IMR-90 (cell line): ENCODE results near the gene MYO1D. TPM values are rescaled to one million over a fixed set of nuclear protein-coding genes. Genes with fewer than 3 reads are reported as not detected.

Source experiments
- ATAC-seq: fragments of 200-7000 bp; cut with Tn5 transposase; 2 replicates; pipeline ENCODE4 v1.9.1; 2020; ENCODE audit warnings: low read depth, mild to moderate bottlenecking, moderate library complexity
- BruUV-seq: library from RNA; stranded (reverse); fragments of 400-500 nt; replicated peaks from 2 replicates; lab custom pipeline; 2021; lab: Mats Ljungman, UMichigan
- CTCF ChIA-PET: fragments of 300-600 bp; formaldehyde crosslinking; extraction: SDS; loops from one replicate; lab custom pipeline; 2021; ENCODE audit warnings: antibody characterized with exemption; lab: Yijun Ruan, JAX
- POLR2A ChIA-PET: fragments of 300-600 bp; sonication (Branson Sonifier 250); formaldehyde crosslinking; loops from one replicate; lab custom pipeline; 2022; ENCODE audit warnings: antibody characterized with exemption; ENCODE audit not compliant: unreplicated experiment; lab: Charles Lee
- DNase-seq: peaks from one replicate; pipeline ENCODE4 v3.0.0; 2013
- H2AFZ ChIP-seq: replicated peaks from 2 replicates; pipeline ENCODE3; 2013; ENCODE audit warnings: low read length, mild to moderate bottlenecking; ENCODE audit not compliant: poor library complexity
- H2AK5ac ChIP-seq: 2 replicates; pipeline ENCODE4 v1.6.1; 2013; ENCODE audit warnings: low read depth, low read length, inconsistent platforms
- H2AK9ac ChIP-seq: replicated peaks from 2 replicates; pipeline ENCODE3; 2013; ENCODE audit warnings: mild to moderate bottlenecking, low read depth, low read length, moderate library complexity; ENCODE audit not compliant: poor library complexity
- H2BK120ac ChIP-seq: 2 replicates; pipeline ENCODE4 v1.6.1; 2013; ENCODE audit warnings: low read depth, low read length, inconsistent platforms
- H2BK15ac ChIP-seq: 3 replicates; pipeline ENCODE4 v1.6.1; 2013; ENCODE audit warnings: low read depth, low read length, inconsistent platforms
- H2BK20ac ChIP-seq: 2 replicates; pipeline ENCODE4 v1.6.1; 2013; ENCODE audit warnings: low read depth, mild to moderate bottlenecking, inconsistent platforms, low read length, moderate library complexity
- H2BK5ac ChIP-seq: 2 replicates; pipeline ENCODE4 v1.6.1; 2013; ENCODE audit warnings: mild to moderate bottlenecking, low read depth, low read length, inconsistent platforms; ENCODE audit not compliant: poor library complexity, severe bottlenecking
- H3K14ac ChIP-seq: replicated peaks from 2 replicates; pipeline ENCODE4 v1.6.1; 2013; ENCODE audit warnings: low read depth, low read length, inconsistent platforms
- H3K18ac ChIP-seq: 2 replicates; pipeline ENCODE4 v1.6.1; 2013; ENCODE audit warnings: low read depth, low read length, control low read depth
- H3K23ac ChIP-seq: 2 replicates; pipeline ENCODE4 v1.6.1; 2013; ENCODE audit warnings: low read depth, low read length, inconsistent platforms
- H3K27ac ChIP-seq: 2 replicates; pipeline ENCODE4 v1.5.1; 2013; ENCODE audit warnings: mild to moderate bottlenecking, control low read depth, low read length; ENCODE audit not compliant: insufficient read depth
- H3K27me3 ChIP-seq: 2 replicates; pipeline ENCODE4 v1.6.1; 2013; ENCODE audit warnings: low read length; ENCODE audit not compliant: control insufficient read depth, insufficient read depth
- H3K36me3 ChIP-seq: 2 replicates; pipeline ENCODE4 v1.6.1; 2013; ENCODE audit warnings: low read length, mixed read lengths; ENCODE audit not compliant: control insufficient read depth, insufficient read depth
- H3K4ac ChIP-seq: 2 replicates; pipeline ENCODE4 v1.6.1; 2013; ENCODE audit warnings: low read depth, low read length, inconsistent platforms
- H3K4me1 ChIP-seq: 2 replicates; pipeline ENCODE4 v1.6.1; 2013; ENCODE audit warnings: low read length, mixed read lengths; ENCODE audit not compliant: control insufficient read depth, insufficient read depth
- H3K4me2 ChIP-seq: 2 replicates; pipeline ENCODE4 v1.6.1; 2013; ENCODE audit warnings: low read depth, mild to moderate bottlenecking, control low read depth, low read length, moderate library complexity
- H3K4me3 ChIP-seq: 2 replicates; pipeline ENCODE4 v1.5.1; 2013; ENCODE audit warnings: low read depth, mild to moderate bottlenecking, control low read depth, low read length, moderate library complexity; ENCODE audit not compliant: insufficient read depth
- H3K56ac ChIP-seq: 2 replicates; pipeline ENCODE4 v1.6.1; 2013; ENCODE audit warnings: low read length, inconsistent platforms; ENCODE audit not compliant: insufficient read depth; ENCODE audit errors: extremely low read depth
- H3K79me1 ChIP-seq, 2 experiments: 2 replicates each; pipeline ENCODE4 v1.6.1; 2013; ENCODE audit warnings: low read length in 2 of 2, inconsistent platforms in 1 of 2, low read depth in 1 of 2
- H3K9ac ChIP-seq: 2 replicates; pipeline ENCODE4 v1.6.1; 2013; ENCODE audit warnings: low read depth, low read length, control low read depth
- H3K9me1 ChIP-seq: 2 replicates; pipeline ENCODE4 v1.6.1; 2013; ENCODE audit warnings: low read length, inconsistent platforms; ENCODE audit not compliant: insufficient read depth
- H3K9me3 ChIP-seq: 2 replicates; pipeline ENCODE4 v1.6.1; 2013; ENCODE audit warnings: low read length; ENCODE audit not compliant: control insufficient read depth, insufficient read depth
- H4K20me1 ChIP-seq: 2 replicates; pipeline ENCODE4 v1.6.1; 2013; ENCODE audit warnings: low read length, inconsistent platforms; ENCODE audit not compliant: insufficient read depth
- H4K5ac ChIP-seq: 2 replicates; pipeline ENCODE4 v1.6.1; 2013; ENCODE audit warnings: mild to moderate bottlenecking, low read depth, low read length, control low read depth
- H4K8ac ChIP-seq, 2 experiments: 2 replicates each; pipeline ENCODE4 v1.6.1; 2013; ENCODE audit warnings: low read depth in 2 of 2, low read length in 2 of 2, control low read depth in 1 of 2, inconsistent platforms in 1 of 2
- H4K91ac ChIP-seq: 2 replicates; pipeline ENCODE4 v1.6.1; 2013; ENCODE audit warnings: low read depth, low read length, inconsistent platforms; ENCODE audit not compliant: insufficient read depth
- BHLHE40 ChIP-seq: fragments of 150-350 bp; IDR thresholded peaks from 2 replicates; pipeline ENCODE4 v1.6.1; 2016; ENCODE audit warnings: mild to moderate bottlenecking, low read depth, low read length
- CEBPB ChIP-seq: IDR thresholded peaks from 2 replicates; pipeline ENCODE4 v1.6.1; 2012; ENCODE audit warnings: low read depth, low read length, improper control_type of control experiment
- CHD1 ChIP-seq: IDR thresholded peaks from 2 replicates; pipeline ENCODE4 v1.6.1; 2012; ENCODE audit warnings: low read depth, low read length, improper control_type of control experiment
- FOS ChIP-seq: fragments of 150-350 bp; IDR thresholded peaks from 2 replicates; pipeline ENCODE4 v1.6.1; 2016; ENCODE audit warnings: low read depth, low read length
- MAFK ChIP-seq: IDR thresholded peaks from 2 replicates; pipeline ENCODE4 v1.6.1; 2012; ENCODE audit warnings: low read depth, low read length, improper control_type of control experiment
- MAZ ChIP-seq: IDR thresholded peaks from 2 replicates; pipeline ENCODE4 v1.6.1; 2012; ENCODE audit warnings: low read depth, mild to moderate bottlenecking, low read length, improper control_type of control experiment, moderate library complexity, borderline replicate concordance
- MXI1 ChIP-seq: IDR thresholded peaks from 2 replicates; pipeline ENCODE4 v1.6.1; 2012; ENCODE audit warnings: low read depth, mild to moderate bottlenecking, low read length, moderate library complexity, borderline replicate concordance
- NFE2L2 ChIP-seq: fragments of 150-350 bp; IDR thresholded peaks from 2 replicates; pipeline ENCODE4 v1.6.1; 2016; ENCODE audit warnings: low read depth, mild to moderate bottlenecking, low read length
- POLR2A ChIP-seq: IDR thresholded peaks from 2 replicates; pipeline ENCODE4 v1.6.1; 2012; ENCODE audit warnings: mild to moderate bottlenecking, low read depth, low read length
- RAD21 ChIP-seq: IDR thresholded peaks from 2 replicates; pipeline ENCODE4 v1.6.1; 2012; ENCODE audit warnings: low read length, improper control_type of control experiment
- RCOR1 ChIP-seq: IDR thresholded peaks from 2 replicates; pipeline ENCODE4 v1.6.1; 2012; ENCODE audit warnings: mild to moderate bottlenecking, low read length, improper control_type of control experiment; ENCODE audit not compliant: insufficient replicate concordance
- RFX5 ChIP-seq: IDR thresholded peaks from 2 replicates; pipeline ENCODE4 v1.8.0; 2012; ENCODE audit warnings: low read depth, mild to moderate bottlenecking, low read length, moderate library complexity
- SMC3 ChIP-seq: fragments of 150-350 bp; IDR thresholded peaks from 2 replicates; pipeline ENCODE4 v1.6.1; 2016; ENCODE audit warnings: low read depth, mild to moderate bottlenecking, antibody characterized with exemption, low read length, moderate library complexity
- WGBS, 2 experiments: methylation state at CpG; one replicate each; pipeline versions ENCODE4 v1.1.5 to v1.1.7; 2013; ENCODE audit warnings: missing lambda C conversion rate in 2 of 2; ENCODE audit not compliant: insufficient read length in 1 of 2; ENCODE audit errors: extremely low coverage in 2 of 2; 5-methylcytosine and 5-hydroxymethylcytosine counted together
- dilution Hi-C: fragments of 300-500 bp; cut with HindIII; formaldehyde crosslinking; loops from one replicate; pipeline ENCODE4 v1.14.3; 2018; ENCODE audit warnings: low sequenced_read_pairs; ENCODE audit not compliant: unreplicated experiment
- in situ Hi-C: fragments of 300-500 bp; cut with MboI; formaldehyde crosslinking; loops from 3 replicates; pipeline ENCODE4 v1.14.3; 2019; ENCODE audit warnings: low sequenced_read_pairs, inconsistent platforms, mixed read lengths
- intact Hi-C: fragments of 100-400 bp; cut with micrococcal nuclease; formaldehyde crosslinking; loops from 2 replicates; pipeline ENCODE4 v1.10.0; 2022
- polyA plus RNA-seq, 3 experiments: library from polyadenylated mRNA; depleted of rRNA; stranded (reverse); fragments of >200 nt; gene quantifications; 2 replicates each; pipeline ENCODE4 v1.2.3, GENCODE V29; 2012; ENCODE audit warnings: low replicate concordance in 1 of 3
- total RNA-seq: library from RNA; depleted of rRNA; stranded (reverse); fragments of >200 nt; gene quantifications from 2 replicates; pipeline ENCODE4 v1.2.3, GENCODE V29; 2012
- TF ChIP-seq, protein P1 (sequence below): fragments of 150-350 bp; IDR thresholded peaks from 2 replicates; pipeline ENCODE4 v1.6.1; 2016; ENCODE audit warnings: low read depth, mild to moderate bottlenecking, low read length, moderate library complexity, borderline replicate concordance
- TF ChIP-seq, protein P2 (sequence below): fragments of 150-350 bp; IDR thresholded peaks from 2 replicates; pipeline ENCODE4 v1.6.1; 2017; ENCODE audit warnings: mild to moderate bottlenecking, antibody characterized with exemption, low read length, low read depth
- TF ChIP-seq, protein P3 (sequence below): conservative IDR thresholded peaks from 2 replicates; pipeline ENCODE4 v1.5.1; 2012; ENCODE audit warnings: mild to moderate bottlenecking, low read depth, low read length, improper control_type of control experiment

Gene MYO1D
- total and polyA plus RNA-seq, 2 of the 4 experiments (the other 2 are of a cell fraction) = 0.63 to 0.90 TPM

DNA sequence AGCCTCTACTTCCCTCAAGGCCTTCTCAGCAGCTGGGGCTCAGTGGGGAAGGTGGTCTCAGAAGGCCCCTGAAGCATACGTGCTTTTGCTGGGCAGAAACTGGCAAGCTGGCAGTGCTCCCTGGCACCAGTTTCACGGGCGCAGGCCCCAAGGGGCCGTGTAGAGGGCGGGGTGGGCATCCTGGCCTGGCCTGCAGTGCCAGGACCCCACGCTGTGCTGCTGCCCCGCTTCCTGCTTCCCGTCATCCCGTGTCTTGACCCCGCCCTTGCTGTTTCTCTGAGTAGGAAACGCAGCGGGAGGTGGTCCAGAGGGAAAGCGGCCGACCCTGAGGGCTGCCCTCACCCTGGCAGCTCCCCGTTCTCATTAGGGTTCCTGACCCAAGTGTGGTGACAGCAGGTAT, 383.4 kb downstream of the MYO1D start:
- H3K9me1 ChIP-seq = peaks cover 10% of the 10 kb centered on the region
- no peak overlapping the region for H3K9ac ChIP-seq
- no peak overlapping the region for H2AFZ ChIP-seq
- H3K4me2 ChIP-seq = no peak overlapping the region
- WGBS, 2 experiments = 81% methylated on average over 8 of the region's 15 CpGs; no CpG with 5 or more reads in 1 of the 2 experiments
- H3K56ac ChIP-seq = no peak overlapping the region
- H3K14ac ChIP-seq = no peak overlapping the region
- CTCF ChIA-PET = no interaction called here
- H4K8ac ChIP-seq = no peak overlapping the region
- no peak overlapping the region for H3K23ac ChIP-seq
- no peak overlapping the region for H2BK20ac ChIP-seq
- H4K91ac ChIP-seq = no peak overlapping the region
- DNase-seq (no peak), ATAC-seq (no peak)
- no peaks in the 10 kb centered on the region for H3K27me3 ChIP-seq
- no peak overlapping the region for H3K27ac ChIP-seq
- no peak overlapping the region for H2BK5ac ChIP-seq
- no peaks in the 10 kb centered on the region for H3K9me3 ChIP-seq
- POLR2A ChIA-PET = no interaction called here
- no peak overlapping the region for H3K4me3 ChIP-seq
- no TSS peak for BruUV-seq
- H2BK15ac ChIP-seq = no peak overlapping the region
- dilution Hi-C loops = no loop called here
- H2AK5ac ChIP-seq = no peak overlapping the region
- intact Hi-C loops = no loop called here
- no peaks in the 10 kb centered on the region; a peak in 1 of 4 replicates for H3K79me1 ChIP-seq
- H4K20me1 ChIP-seq = peaks cover 4% of the 10 kb centered on the region; the same call in 1 of the 2 replicates
- H2BK120ac ChIP-seq = no peak overlapping the region
- H3K36me3 ChIP-seq = peaks cover 2% of the 10 kb centered on the region; the same call in 1 of the 2 replicates
- in situ Hi-C loops = loop anchor here (25.0 kb wide), 1 partner anchor 269 kb away; no protein-coding TSS in a partner anchor
- no peak overlapping the region for H4K5ac ChIP-seq
- no peak overlapping the region for H3K4ac ChIP-seq
- H3K18ac ChIP-seq = no peak overlapping the region
- H3K4me1 ChIP-seq = peaks cover 6% of the 10 kb centered on the region
- H2AK9ac ChIP-seq = peak overlapping the region; percentile 56
- no peak for TF ChIP-seq BHLHE40
- no peak for TF ChIP-seq CHD1
- no peak for TF ChIP-seq MXI1
- TF ChIP-seq RFX5 = no peak
- TF ChIP-seq MAFK = no peak
- TF ChIP-seq CEBPB = no peak
- no peak for TF ChIP-seq FOS
- no peak for TF ChIP-seq POLR2A
- TF ChIP-seq, protein P1, sequence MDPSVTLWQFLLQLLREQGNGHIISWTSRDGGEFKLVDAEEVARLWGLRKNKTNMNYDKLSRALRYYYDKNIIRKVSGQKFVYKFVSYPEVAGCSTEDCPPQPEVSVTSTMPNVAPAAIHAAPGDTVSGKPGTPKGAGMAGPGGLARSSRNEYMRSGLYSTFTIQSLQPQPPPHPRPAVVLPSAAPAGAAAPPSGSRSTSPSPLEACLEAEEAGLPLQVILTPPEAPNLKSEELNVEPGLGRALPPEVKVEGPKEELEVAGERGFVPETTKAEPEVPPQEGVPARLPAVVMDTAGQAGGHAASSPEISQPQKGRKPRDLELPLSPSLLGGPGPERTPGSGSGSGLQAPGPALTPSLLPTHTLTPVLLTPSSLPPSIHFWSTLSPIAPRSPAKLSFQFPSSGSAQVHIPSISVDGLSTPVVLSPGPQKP = no peak
- no peak for TF ChIP-seq MAZ
- TF ChIP-seq NFE2L2 = no peak
- TF ChIP-seq, protein P2, sequence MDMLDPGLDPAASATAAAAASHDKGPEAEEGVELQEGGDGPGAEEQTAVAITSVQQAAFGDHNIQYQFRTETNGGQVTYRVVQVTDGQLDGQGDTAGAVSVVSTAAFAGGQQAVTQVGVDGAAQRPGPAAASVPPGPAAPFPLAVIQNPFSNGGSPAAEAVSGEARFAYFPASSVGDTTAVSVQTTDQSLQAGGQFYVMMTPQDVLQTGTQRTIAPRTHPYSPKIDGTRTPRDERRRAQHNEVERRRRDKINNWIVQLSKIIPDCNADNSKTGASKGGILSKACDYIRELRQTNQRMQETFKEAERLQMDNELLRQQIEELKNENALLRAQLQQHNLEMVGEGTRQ = no peak
- TF ChIP-seq RAD21 = no peak
- no peak for TF ChIP-seq RCOR1
- TF ChIP-seq, protein P3, sequence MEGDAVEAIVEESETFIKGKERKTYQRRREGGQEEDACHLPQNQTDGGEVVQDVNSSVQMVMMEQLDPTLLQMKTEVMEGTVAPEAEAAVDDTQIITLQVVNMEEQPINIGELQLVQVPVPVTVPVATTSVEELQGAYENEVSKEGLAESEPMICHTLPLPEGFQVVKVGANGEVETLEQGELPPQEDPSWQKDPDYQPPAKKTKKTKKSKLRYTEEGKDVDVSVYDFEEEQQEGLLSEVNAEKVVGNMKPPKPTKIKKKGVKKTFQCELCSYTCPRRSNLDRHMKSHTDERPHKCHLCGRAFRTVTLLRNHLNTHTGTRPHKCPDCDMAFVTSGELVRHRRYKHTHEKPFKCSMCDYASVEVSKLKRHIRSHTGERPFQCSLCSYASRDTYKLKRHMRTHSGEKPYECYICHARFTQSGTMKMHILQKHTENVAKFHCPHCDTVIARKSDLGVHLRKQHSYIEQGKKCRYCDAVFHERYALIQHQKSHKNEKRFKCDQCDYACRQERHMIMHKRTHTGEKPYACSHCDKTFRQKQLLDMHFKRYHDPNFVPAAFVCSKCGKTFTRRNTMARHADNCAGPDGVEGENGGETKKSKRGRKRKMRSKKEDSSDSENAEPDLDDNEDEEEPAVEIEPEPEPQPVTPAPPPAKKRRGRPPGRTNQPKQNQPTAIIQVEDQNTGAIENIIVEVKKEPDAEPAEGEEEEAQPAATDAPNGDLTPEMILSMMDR = no peak
- no peak for TF ChIP-seq SMC3
